HG02642 (cell line): Measurements from ENCODE around the gene COMMD8.
A peak's percentile ranks its signal among the peaks of the same experiment; 100 is the strongest.
"Not testable (repeated sequence)": the region's sequence is repeated elsewhere in the genome, so short reads cannot be mapped to it uniquely, and the experiment has no call there.

Source experiments
- ATAC-seq: cut with Tn5 transposase; IDR thresholded peaks from one replicate; pipeline ENCODE4 v1.9.1; 2021; ENCODE audit warnings: mild to moderate bottlenecking; ENCODE audit not compliant: unreplicated experiment, poor library complexity

COMMD8 gene

GRCh38 chr4:47463235-47463956 is at the start of gene COMMD8:
Gene COMMD8 (minus strand): TSS chr4:47463702. CDS start chr4:47463651, 51 bp downstream.
- ATAC-seq: peak; percentile 93

GRCh38 chr4:47510506-47511143 is 47.1 kb upstream of the COMMD8 start:
- ATAC-seq: peak; percentile 95

GRCh38 chr4:47505666-47506065 is 42.2 kb upstream of the COMMD8 start:
- no peak for ATAC-seq

- no peak for ATAC-seq
These were observed 41.6 kb upstream of the COMMD8 start for GRCh38 chr4:47505147-47505546.

GRCh38 chr4:47500776-47501175 is 37.3 kb upstream of the COMMD8 start:
- ATAC-seq: peak; percentile 7

GRCh38 chr4:47499700-47500099 is 36.2 kb upstream of the COMMD8 start:
- ATAC-seq: peak; percentile 41

- ATAC-seq: peak; percentile 52
These were observed 35.4 kb upstream of the COMMD8 start for GRCh38 chr4:47498899-47499298.

GRCh38 chr4:47494124-47494430 is 30.6 kb upstream of the COMMD8 start:
- peak; percentile 10 for ATAC-seq

GRCh38 chr4:47493238-47494123 is 30.0 kb upstream of the COMMD8 start:
- ATAC-seq: peak; percentile 61

GRCh38 chr4:47490550-47490949 is 27.0 kb upstream of the COMMD8 start:
- ATAC-seq: peak; percentile 84

GRCh38 chr4:47488706-47489105 is 25.2 kb upstream of the COMMD8 start:
- ATAC-seq: no peak

- not testable (repeated sequence) for ATAC-seq
These were observed 23.2 kb upstream of the COMMD8 start for GRCh38 chr4:47486727-47487126.

GRCh38 chr4:47486231-47486673 is 22.8 kb upstream of the COMMD8 start:
- ATAC-seq: no peak

- ATAC-seq: peak; percentile 3
These were observed 22.3 kb upstream of the COMMD8 start for GRCh38 chr4:47485768-47486167.

- ATAC-seq: peak; percentile 97
These were observed 21.7 kb upstream of the COMMD8 start, which contains the start of gene ATP10D for GRCh38 chr4:47485047-47485692. Gene ATP10D (plus strand): TSS chr4:47485275. CDS start chr4:47512541, 27,266 bp downstream.

GRCh38 chr4:47484168-47484567 is 20.7 kb upstream of the COMMD8 start:
- no peak for ATAC-seq

GRCh38 chr4:47483745-47484144 is 20.2 kb upstream of the COMMD8 start:
- no peak for ATAC-seq

GRCh38 chr4:47482326-47482725 is 18.8 kb upstream of the COMMD8 start:
- ATAC-seq: no peak

GRCh38 chr4:47478804-47479203 is 15.3 kb upstream of the COMMD8 start:
- ATAC-seq: no peak

- no peak for ATAC-seq
These were observed 11.9 kb upstream of the COMMD8 start for GRCh38 chr4:47475411-47475810.
